Activated CD4-positive, alpha-beta T cell treated with anti-CD3 and anti-CD28 coated beads, Interleukin-2, amount 10 ng/mL, durations not matched to agents 7 days and 5 days (primary cell): ENCODE measurements around the gene MARCHF9. TPM values are rescaled to one million over a fixed set of nuclear protein-coding genes. Genes with fewer than 3 reads are reported as not detected.

Experiments
- CTCF ChIA-PET: fragments of 350-600 bp; sonication (Branson Sonifier 250); formaldehyde crosslinking; loops from one replicate; lab custom pipeline; 2021; ENCODE audit warnings: antibody characterized with exemption; lab: Charles Lee
- POLR2A ChIA-PET: fragments of 350-600 bp; sonication (Branson Sonifier 250); formaldehyde crosslinking; loops from one replicate; lab custom pipeline; 2021; ENCODE audit warnings: antibody characterized with exemption; lab: Charles Lee
- DNase-seq: peaks from one replicate; pipeline ENCODE4 v3.0.0-alpha.2; 2020
- H3K27ac Mint-ChIP-seq: one replicate; pipeline ENCODE4 v1.8.0; 2021; ENCODE audit warnings: mild to moderate bottlenecking, moderate library complexity, mixed read lengths
- H3K27me3 Mint-ChIP-seq: one replicate; pipeline ENCODE4 v1.8.0; 2021; ENCODE audit warnings: mixed read lengths
- H3K36me3 Mint-ChIP-seq: one replicate; pipeline ENCODE4 v1.8.0; 2021; ENCODE audit warnings: low read depth, mixed read lengths
- H3K4me1 Mint-ChIP-seq: one replicate; pipeline ENCODE4 v1.8.0; 2021; ENCODE audit warnings: mixed read lengths
- H3K4me3 Mint-ChIP-seq: one replicate; pipeline ENCODE4 v1.8.0; 2021; ENCODE audit warnings: mild to moderate bottlenecking, moderate library complexity, mixed read lengths
- H3K9me3 Mint-ChIP-seq: one replicate; pipeline ENCODE4 v1.8.0; 2021; ENCODE audit warnings: mixed read lengths
- total RNA-seq, 2 experiments: library from RNA; stranded (reverse); gene quantifications; one replicate each; pipeline ENCODE4 v1.2.3, GENCODE V29; 2021

The MARCHF9 gene
- total RNA-seq, 2 experiments from 2014 or later, result 23.7 to 27.2 TPM

DNA sequence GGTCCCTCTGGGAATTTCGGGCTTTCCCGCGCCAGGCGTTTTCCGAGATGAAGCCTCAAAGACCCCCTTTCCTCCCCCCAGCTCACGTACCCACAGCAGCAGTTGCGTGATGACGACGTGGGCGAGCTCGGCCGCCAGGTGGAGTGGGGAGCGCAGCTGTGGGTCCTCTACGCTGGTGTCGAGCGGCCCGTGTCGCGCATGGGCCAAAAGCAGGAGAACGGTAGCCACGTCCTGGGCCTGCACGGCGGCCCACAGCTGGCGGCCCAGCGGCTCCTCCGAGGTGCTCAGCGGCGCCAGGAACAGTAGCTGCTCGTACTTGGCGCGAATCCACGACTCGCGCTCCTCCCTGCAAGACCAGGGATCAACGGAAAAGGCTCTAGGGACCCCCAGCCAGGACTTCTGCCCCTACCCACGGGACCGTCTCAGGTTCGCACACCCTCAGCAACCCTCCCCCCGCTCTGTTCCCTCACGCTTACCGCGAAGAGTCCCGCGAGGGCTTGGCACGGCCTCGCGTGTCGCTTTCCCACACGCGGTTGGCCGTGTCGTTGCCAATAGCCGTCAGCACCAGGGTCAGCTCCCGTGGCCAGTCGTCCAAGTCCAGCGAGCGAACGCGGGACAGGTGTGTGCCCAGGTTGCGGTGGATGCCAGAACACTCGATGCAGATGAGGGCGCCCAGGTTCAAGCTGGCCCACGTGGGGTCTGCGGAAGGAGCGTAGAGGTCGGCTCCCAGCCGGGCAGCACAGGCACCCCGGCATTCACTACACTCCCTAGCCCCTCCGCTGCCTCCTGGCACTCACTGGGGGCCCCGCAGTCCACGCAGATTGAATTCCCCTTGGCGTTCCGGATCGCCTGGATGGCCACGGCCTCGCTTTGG, 27.8 kb upstream of the MARCHF9 start:
- ChIA-PET CTCF (interaction anchor here (0.5 to 0.9 kb wide), 4 partner anchors 9 to 1033 kb away, joined by 3 to 7 read pairs (median 4); no protein-coding TSS in a partner anchor), POLR2A (no interaction called here)
- peaks cover 6% of the 10 kb centered on the region for H3K4me1 Mint-ChIP-seq
- H3K27ac Mint-ChIP-seq, result no peak overlapping the region
- H3K9me3 Mint-ChIP-seq, result no peaks in the 10 kb centered on the region
- DNase-seq, result peak; percentile 5
- H3K4me3 Mint-ChIP-seq, result no peak overlapping the region
- no peaks in the 10 kb centered on the region for H3K27me3 Mint-ChIP-seq
- peaks cover 62% of the 10 kb centered on the region for H3K36me3 Mint-ChIP-seq

DNA sequence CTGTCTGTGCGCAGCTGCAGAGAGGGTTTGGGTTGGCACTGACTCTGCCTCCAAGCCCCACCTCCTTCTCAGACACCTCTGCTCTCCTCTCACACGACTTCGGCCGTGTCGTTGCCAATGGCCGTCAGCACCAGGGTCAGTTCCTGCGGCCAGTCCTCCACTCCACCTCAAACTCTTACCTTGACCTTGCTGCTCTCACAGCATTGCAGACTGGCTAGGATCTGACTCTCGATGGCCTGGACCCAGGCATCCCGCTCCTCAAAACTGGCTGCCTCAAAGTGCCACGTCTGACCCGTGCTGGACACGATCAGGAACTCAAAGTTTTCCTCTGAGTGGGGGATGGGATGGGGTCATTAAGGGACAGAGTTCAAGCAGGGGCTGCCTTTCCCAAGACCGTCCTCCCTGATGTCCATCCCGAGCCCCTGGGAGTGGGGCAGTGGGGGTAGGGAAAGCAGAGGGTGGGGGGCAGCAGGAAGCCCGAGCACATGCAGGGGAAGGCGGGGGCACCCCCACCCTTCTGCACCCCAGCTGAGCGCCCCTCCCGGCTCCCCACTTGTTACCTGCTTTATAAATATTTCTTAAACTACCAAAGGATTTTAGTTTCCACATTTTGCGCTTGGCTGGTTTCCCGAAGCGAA, 27.0 kb upstream of the MARCHF9 start:
- H3K36me3 Mint-ChIP-seq, result peaks cover 67% of the 10 kb centered on the region
- POLR2A ChIA-PET, result no interaction called here
- H3K9me3 Mint-ChIP-seq, result no peaks in the 10 kb centered on the region
- peak overlapping the region; percentile 27 for H3K27ac Mint-ChIP-seq
- peaks cover 6% of the 10 kb centered on the region for H3K4me1 Mint-ChIP-seq
- H3K27me3 Mint-ChIP-seq, result no peaks in the 10 kb centered on the region
- CTCF ChIA-PET, result interaction anchor here (0.6 to 0.9 kb wide), 3 partner anchors 9 to 145 kb away, joined by 3 to 5 read pairs (median 4); no protein-coding TSS in a partner anchor
- H3K4me3 Mint-ChIP-seq, result no peak overlapping the region
- DNase-seq, result peak; percentile 5

GRCh38 chr12:57729321-57729844, 25.5 kb upstream of the MARCHF9 start:
- H3K4me3 Mint-ChIP-seq, result no peak overlapping the region
- peaks cover 6% of the 10 kb centered on the region for H3K4me1 Mint-ChIP-seq
- H3K27me3 Mint-ChIP-seq, result no peaks in the 10 kb centered on the region
- no peak for DNase-seq
- H3K9me3 Mint-ChIP-seq, result no peaks in the 10 kb centered on the region
- ChIA-PET POLR2A (no interaction called here), CTCF (interaction anchor here (0.7 to 0.9 kb wide), 2 partner anchors 9 to 25 kb away, joined by 3 read pairs; no protein-coding TSS in a partner anchor)
- no peak overlapping the region for H3K27ac Mint-ChIP-seq
- peaks cover 77% of the 10 kb centered on the region for H3K36me3 Mint-ChIP-seq

- Mint-ChIP-seq H3K27me3 (no peaks in the 10 kb centered on the region), H3K9me3 (no peaks in the 10 kb centered on the region), H3K27ac (no peak overlapping the region), H3K36me3 (peaks cover 82% of the 10 kb centered on the region), H3K4me3 (no peak overlapping the region), H3K4me1 (peaks cover 3% of the 10 kb centered on the region)
- ChIA-PET CTCF (interaction anchor here (0.9 to 1.5 kb wide), 2 partner anchors 24 to 37 kb away, joined by 3 read pairs; partner anchors contain the start of gene OS9), POLR2A (no interaction called here)
- no peak for DNase-seq
Measured at GRCh38 chr12:57730336-57731067, 24.4 kb upstream of the MARCHF9 start.

- DNase-seq, result no peak
- POLR2A ChIA-PET, result no interaction called here
- no peaks in the 10 kb centered on the region for H3K27me3 Mint-ChIP-seq
- H3K9me3 Mint-ChIP-seq, result no peaks in the 10 kb centered on the region
- peaks cover 80% of the 10 kb centered on the region for H3K36me3 Mint-ChIP-seq
- no peak overlapping the region for H3K4me3 Mint-ChIP-seq
- no peak overlapping the region for H3K27ac Mint-ChIP-seq
- peaks cover 2% of the 10 kb centered on the region for H3K4me1 Mint-ChIP-seq
- CTCF ChIA-PET, result interaction anchor here (0.5 to 1.5 kb wide), 2 partner anchors 23 to 38 kb away, joined by 3 read pairs; partner anchors contain the start of gene OS9
Measured at GRCh38 chr12:57731411-57732080, 23.4 kb upstream of the MARCHF9 start.

DNA sequence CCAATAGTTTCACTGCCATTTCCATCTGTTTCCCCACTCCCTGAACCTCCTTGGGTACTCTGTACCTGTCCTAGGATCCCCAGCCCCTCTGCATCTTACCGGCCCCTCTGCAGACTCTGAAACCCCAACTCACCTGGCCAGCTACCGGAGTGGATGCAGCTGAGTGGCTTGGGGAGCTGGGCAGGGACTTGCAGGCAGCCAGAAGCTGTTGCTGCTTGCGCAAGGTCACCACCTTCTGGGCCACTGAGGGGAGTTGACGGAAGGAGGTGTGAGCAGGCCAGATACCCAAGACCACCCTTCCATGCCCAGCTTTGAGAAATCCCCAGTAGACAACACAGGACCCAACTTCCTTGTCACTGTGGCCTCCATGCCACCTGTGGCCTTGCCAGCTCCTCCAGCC, 22.6 kb upstream of the MARCHF9 start:
- CTCF ChIA-PET, result interaction anchor here (0.5 to 2.9 kb wide), 5 partner anchors 9 to 149 kb away, joined by 3 to 8 read pairs (median 5); partner anchors contain the start of gene OS9
- Mint-ChIP-seq H3K36me3 (peaks cover 79% of the 10 kb centered on the region), H3K4me3 (no peak overlapping the region), H3K9me3 (no peaks in the 10 kb centered on the region), H3K4me1 (peaks cover 6% of the 10 kb centered on the region), H3K27ac (no peak overlapping the region), H3K27me3 (no peaks in the 10 kb centered on the region)
- DNase-seq, result no peak
- POLR2A ChIA-PET, result no interaction called here

DNA sequence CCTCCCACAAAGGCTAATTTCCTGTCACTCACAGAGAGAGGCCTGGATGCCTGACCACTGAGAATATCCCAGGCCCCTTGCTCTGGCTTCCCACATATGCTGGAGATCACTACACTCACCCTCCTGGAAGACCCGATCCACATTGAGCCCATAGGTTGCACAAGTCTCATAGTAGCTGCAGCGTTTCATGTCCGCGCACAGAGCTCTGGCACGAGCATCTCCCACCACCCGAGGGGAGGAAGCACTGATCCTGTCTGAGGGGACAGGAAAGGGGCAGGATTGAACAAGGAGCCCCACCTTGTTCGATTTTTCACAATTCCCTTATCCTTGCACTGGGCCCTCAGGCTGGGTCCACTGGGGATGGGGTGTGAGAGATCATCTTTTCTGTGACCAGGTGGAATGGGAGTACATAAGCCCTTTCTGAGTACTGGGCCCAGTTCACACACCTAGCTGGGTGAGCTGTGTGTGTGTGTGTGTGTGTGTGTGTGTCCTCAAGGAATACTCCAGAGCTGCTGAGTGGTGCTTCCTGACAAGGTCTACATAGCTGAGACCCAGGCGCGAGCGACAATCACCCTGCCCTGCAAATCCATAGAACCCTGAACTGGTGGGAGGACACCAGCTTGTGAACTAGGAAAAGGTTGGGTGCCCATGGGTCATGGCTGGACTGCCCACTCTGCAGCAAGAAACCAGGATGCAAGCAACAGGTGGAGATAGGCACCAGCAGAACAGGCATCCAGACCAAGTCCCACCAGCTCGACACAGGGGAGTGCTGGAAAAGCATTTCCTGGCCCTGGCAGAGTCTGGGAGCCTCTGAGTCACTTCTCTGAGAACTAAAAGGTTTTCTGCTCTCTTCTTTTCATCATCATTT, 21.9 kb upstream of the MARCHF9 start:
- Mint-ChIP-seq H3K4me1 (peaks cover 6% of the 10 kb centered on the region), H3K27ac (no peak overlapping the region), H3K9me3 (no peaks in the 10 kb centered on the region), H3K36me3 (peaks cover 74% of the 10 kb centered on the region), H3K27me3 (no peaks in the 10 kb centered on the region), H3K4me3 (no peak overlapping the region)
- CTCF ChIA-PET, result interaction anchor here (1.2 to 2.9 kb wide), 3 partner anchors 8 to 150 kb away, joined by 5 to 8 read pairs (median 5); no protein-coding TSS in a partner anchor
- POLR2A ChIA-PET, result no interaction called here
- no peak for DNase-seq

- CTCF ChIA-PET, result interaction anchor here (2.9 kb wide), 1 partner anchor 12 kb away, joined by 8 read pairs; no protein-coding TSS in a partner anchor
- POLR2A ChIA-PET, result no interaction called here
- Mint-ChIP-seq H3K4me1 (peaks cover 7% of the 10 kb centered on the region), H3K27me3 (no peaks in the 10 kb centered on the region), H3K9me3 (no peaks in the 10 kb centered on the region), H3K27ac (no peak overlapping the region), H3K4me3 (no peak overlapping the region), H3K36me3 (peaks cover 67% of the 10 kb centered on the region)
- no peak for DNase-seq
Measured at GRCh38 chr12:57733928-57734327, 21.0 kb upstream of the MARCHF9 start.

- H3K36me3 Mint-ChIP-seq, result peaks cover 68% of the 10 kb centered on the region
- no peak overlapping the region for H3K27ac Mint-ChIP-seq
- no peaks in the 10 kb centered on the region for H3K27me3 Mint-ChIP-seq
- POLR2A ChIA-PET, result interaction anchor here (0.7 kb wide), 1 partner anchor 8 kb away, joined by 3 read pairs; no protein-coding TSS in a partner anchor
- CTCF ChIA-PET, result interaction anchor here (0.8 to 2.9 kb wide), 4 partner anchors 10 to 22 kb away, joined by 3 to 8 read pairs (median 6); partner anchors contain the start of gene TSPAN31
- H3K4me3 Mint-ChIP-seq, result no peak overlapping the region
- H3K9me3 Mint-ChIP-seq, result no peaks in the 10 kb centered on the region
- H3K4me1 Mint-ChIP-seq, result peaks cover 13% of the 10 kb centered on the region
- DNase-seq, result no peak
Measured at GRCh38 chr12:57734591-57734990, 20.3 kb upstream of the MARCHF9 start.

- Mint-ChIP-seq H3K27me3 (no peaks in the 10 kb centered on the region), H3K4me3 (no peak overlapping the region), H3K9me3 (no peaks in the 10 kb centered on the region), H3K36me3 (peaks cover 62% of the 10 kb centered on the region), H3K27ac (no peak overlapping the region), H3K4me1 (peaks cover 19% of the 10 kb centered on the region)
- CTCF ChIA-PET, result interaction anchor here (0.8 to 2.9 kb wide), 4 partner anchors 9 to 22 kb away, joined by 3 to 8 read pairs (median 6); partner anchors contain the start of gene TSPAN31
- POLR2A ChIA-PET, result interaction anchor here (0.7 kb wide), 1 partner anchor 9 kb away, joined by 3 read pairs; no protein-coding TSS in a partner anchor
- no peak for DNase-seq
Measured at GRCh38 chr12:57735198-57735855, 19.6 kb upstream of the MARCHF9 start.
